Body of pancreas (tissue), 4 donors: ENCODE measurements around the gene UTP20. TPM values are rescaled to one million over a fixed set of nuclear protein-coding genes. Genes with fewer than 3 reads are reported as not detected.

Experiments
- ATAC-seq: fragments of 150-250 bp; one replicate; pipeline ENCODE4 v1.9.1; 2016
- DNase-seq, 4 donors: peaks; one replicate each; pipeline ENCODE4 v3.0.0-alpha.2; 2019
- H3K27ac ChIP-seq, 4 donors: fragments of 200-600 bp; sonication (generic); 1 replicate in 3 of 4; 2 replicates in 1 of 4; pipeline versions ENCODE4 v1.5.1 to v1.6.1; 2016 to 2019; ENCODE audit warnings: mild to moderate bottlenecking in 1 of 4, mixed read lengths in 1 of 4, moderate library complexity in 1 of 4
- H3K27me3 ChIP-seq, 2 donors: fragments of 200-600 bp; sonication (generic); one replicate each; pipeline ENCODE4 v1.6.0; 2016; ENCODE audit warnings: mild to moderate bottlenecking in 1 of 2
- H3K36me3 ChIP-seq, 2 donors: fragments of 200-600 bp; sonication (generic); replicated peaks in 1 of 2; 2 replicates each; pipeline ENCODE4 v1.5.1; 2016; ENCODE audit warnings: low read depth in 2 of 2; ENCODE audit not compliant: insufficient read depth in 1 of 2
- H3K4me1 ChIP-seq: fragments of 200-600 bp; sonication (generic); one replicate; pipeline ENCODE4 v1.6.0; 2016
- H3K4me3 ChIP-seq, 2 donors: fragments of 200-600 bp; sonication (generic); 1 replicate in 1 of 2; 2 replicates in 1 of 2; pipeline ENCODE4 v1.5.1; 2016 to 2019
- H3K9me3 ChIP-seq, 3 donors: fragments of 200-600 bp; sonication (generic); 1 replicate in 2 of 3; 2 replicates in 1 of 3; pipeline ENCODE4 v1.5.1; 2016
- POLR2A ChIP-seq, 3 donors: fragments of 450-650 bp; IDR thresholded peaks; one replicate each; pipeline ENCODE4 v1.6.1; 2016; ENCODE audit warnings: antibody characterized with exemption in 3 of 3, mild to moderate bottlenecking in 2 of 3
- WGBS, 2 donors: methylation state at CpG; one replicate each; pipeline ENCODE4 v1.1.5; 2017; 5-methylcytosine and 5-hydroxymethylcytosine counted together
- intact Hi-C: fragments of 100-400 bp; cut with DNase I; formaldehyde crosslinking; loops from one replicate; pipeline ENCODE4 v1.15.1; 2023
- total RNA-seq, 2 donors: library from RNA; depleted of rRNA; stranded (reverse); fragments of >200 nt; gene quantifications; one replicate each; pipeline ENCODE4 v1.1.0, GENCODE V29; 2016
- TF ChIP-seq, protein P1 (sequence below), 7 experiments: fragments of 450-650 bp in 4 of 7; fragments of 200-600 bp in 3 of 7; sonication (generic) in 3 of 7; IDR thresholded peaks; one replicate each; pipeline ENCODE4 v1.5.1; 2016 to 2019; ENCODE audit warnings: antibody characterized with exemption in 7 of 7

Gene UTP20
- total RNA-seq, 2 donors from 2014 or later = 7.5 to 7.9 TPM

DNA sequence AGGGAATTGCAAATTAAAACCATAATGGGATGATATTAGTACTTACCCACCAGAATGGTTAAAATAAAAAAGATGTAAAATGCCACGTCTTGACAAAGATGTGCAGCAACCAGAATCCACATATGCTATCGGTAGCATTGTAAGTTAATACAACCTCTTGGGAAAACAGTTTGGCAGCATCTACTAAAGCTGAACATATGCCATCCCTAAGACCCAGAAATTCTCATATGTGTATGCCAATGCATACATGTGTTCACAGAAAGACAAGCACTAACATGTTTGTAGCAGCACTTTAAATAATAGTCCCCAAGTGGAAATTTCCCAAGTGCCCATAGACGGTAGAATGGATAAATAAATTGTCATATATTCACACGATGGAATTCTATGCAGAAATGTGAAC lies 41.6 kb upstream of the UTP20 start:
- Histone ChIP-seq H3K36me3 (no peaks in the 10 kb centered on the region), H3K9me3 (no peaks in the 10 kb centered on the region), H3K27ac (no peak overlapping the region), H3K4me1 (no peaks in the 10 kb centered on the region), H3K4me3 (no peak overlapping the region), H3K27me3 (no peaks in the 10 kb centered on the region)
- no peak for ATAC-seq
- intact Hi-C loops = no loop called here
- TF ChIP-seq, protein P1, sequence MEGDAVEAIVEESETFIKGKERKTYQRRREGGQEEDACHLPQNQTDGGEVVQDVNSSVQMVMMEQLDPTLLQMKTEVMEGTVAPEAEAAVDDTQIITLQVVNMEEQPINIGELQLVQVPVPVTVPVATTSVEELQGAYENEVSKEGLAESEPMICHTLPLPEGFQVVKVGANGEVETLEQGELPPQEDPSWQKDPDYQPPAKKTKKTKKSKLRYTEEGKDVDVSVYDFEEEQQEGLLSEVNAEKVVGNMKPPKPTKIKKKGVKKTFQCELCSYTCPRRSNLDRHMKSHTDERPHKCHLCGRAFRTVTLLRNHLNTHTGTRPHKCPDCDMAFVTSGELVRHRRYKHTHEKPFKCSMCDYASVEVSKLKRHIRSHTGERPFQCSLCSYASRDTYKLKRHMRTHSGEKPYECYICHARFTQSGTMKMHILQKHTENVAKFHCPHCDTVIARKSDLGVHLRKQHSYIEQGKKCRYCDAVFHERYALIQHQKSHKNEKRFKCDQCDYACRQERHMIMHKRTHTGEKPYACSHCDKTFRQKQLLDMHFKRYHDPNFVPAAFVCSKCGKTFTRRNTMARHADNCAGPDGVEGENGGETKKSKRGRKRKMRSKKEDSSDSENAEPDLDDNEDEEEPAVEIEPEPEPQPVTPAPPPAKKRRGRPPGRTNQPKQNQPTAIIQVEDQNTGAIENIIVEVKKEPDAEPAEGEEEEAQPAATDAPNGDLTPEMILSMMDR (IDR thresholded peaks at IDR 0.05) = no peak
- TF ChIP-seq POLR2A (IDR thresholded peaks at IDR 0.05) = no peak
- 64 to 73% methylated on average over 4 of the region's 4 CpGs for WGBS, 2 donors
- DNase-seq = no peak

DNA sequence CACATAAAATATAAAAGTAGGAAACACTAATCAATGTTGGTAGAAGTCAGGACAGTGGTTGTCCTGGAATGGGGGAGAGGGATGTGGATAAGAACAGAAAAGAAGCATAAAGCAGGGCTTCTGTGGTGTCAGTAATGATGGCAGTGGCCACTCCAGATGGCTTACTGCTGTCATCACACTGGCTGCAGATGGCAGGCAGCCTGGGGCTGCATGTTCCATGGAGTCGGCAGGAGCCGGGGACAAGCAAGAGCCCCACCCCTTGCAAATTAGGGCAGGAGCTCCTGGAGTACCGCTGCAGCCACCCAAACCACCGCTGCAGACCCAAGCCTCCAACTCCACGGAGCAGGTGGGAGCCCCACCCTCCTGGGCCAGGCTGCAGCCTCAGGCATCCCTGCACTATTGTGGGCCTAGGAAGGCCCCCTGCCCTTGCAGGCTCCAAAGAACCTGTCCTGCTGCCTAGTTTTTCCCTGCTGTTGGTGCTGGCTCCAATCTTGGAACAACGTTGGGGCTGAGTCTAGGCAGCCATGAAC lies 41.0 kb upstream of the UTP20 start:
- Histone ChIP-seq H3K9me3 (no peaks in the 10 kb centered on the region), H3K27me3 (no peaks in the 10 kb centered on the region), H3K27ac (no peak overlapping the region), H3K36me3 (no peaks in the 10 kb centered on the region), H3K4me1 (no peaks in the 10 kb centered on the region), H3K4me3 (no peak overlapping the region)
- DNase-seq = no peak
- 62 to 89% methylated on average over 3 to 5 of the region's 6 CpGs for WGBS, 2 donors
- TF ChIP-seq POLR2A (IDR thresholded peaks at IDR 0.05) = no peak
- ATAC-seq = no peak
- intact Hi-C loops = no loop called here

DNA sequence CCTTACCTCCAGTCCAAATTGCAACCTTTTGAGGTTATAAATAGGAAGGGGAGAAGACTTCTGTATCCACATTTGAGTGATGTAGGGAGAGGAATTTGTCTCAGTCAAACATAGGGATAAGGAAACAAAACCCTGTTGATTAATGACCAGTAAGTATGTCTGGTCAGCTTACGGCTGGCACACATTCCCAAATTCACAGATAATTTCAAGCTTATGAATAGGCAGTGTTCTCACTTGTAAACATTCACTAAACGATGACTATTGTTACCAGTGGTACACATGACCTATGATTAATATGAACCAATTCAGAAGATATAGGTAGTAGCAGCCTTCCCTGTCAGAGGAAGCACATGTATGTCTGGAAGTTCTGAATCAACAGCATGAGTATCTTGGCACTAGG lies 36.8 kb upstream of the UTP20 start:
- intact Hi-C loops = no loop called here
- DNase-seq = no peak
- Histone ChIP-seq H3K36me3 (no peaks in the 10 kb centered on the region), H3K9me3 (no peaks in the 10 kb centered on the region), H3K4me3 (no peak overlapping the region), H3K27ac (peak overlapping the region in 1 of 4 donors; percentile 34), H3K4me1 (no peaks in the 10 kb centered on the region), H3K27me3 (no peaks in the 10 kb centered on the region)
- 25 to 27% methylated on average over 2 of the region's 2 CpGs for WGBS, 2 donors
- peak; percentile 58 for ATAC-seq
- no peak for TF ChIP-seq POLR2A (IDR thresholded peaks at IDR 0.05)
- TF ChIP-seq, protein P1 (IDR thresholded peaks at IDR 0.05) = no peak

DNA sequence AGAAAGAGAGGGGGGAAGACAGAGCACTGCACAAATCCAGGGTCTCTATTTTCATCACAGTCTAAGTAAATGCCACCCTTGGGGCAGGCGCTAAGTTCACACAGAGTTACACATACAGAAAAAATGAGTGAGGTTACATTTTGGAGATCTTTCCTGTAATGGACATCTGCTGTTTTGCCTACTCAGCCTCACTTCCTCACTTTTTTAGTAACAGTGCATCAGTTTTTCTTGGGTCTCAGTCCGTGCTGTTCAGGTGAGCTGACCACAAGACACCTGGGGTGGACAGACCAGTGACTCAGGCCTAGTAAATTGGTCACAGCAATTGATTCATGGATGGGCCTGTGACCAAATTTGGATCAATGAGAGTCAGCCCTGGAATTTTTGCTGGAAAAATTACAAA lies 36.3 kb upstream of the UTP20 start:
- H3K4me3 ChIP-seq = no peak overlapping the region
- H3K27me3 ChIP-seq = no peaks in the 10 kb centered on the region
- intact Hi-C loops = no loop called here
- ATAC-seq (no peak), DNase-seq (no peak)
- H3K4me1 ChIP-seq = no peaks in the 10 kb centered on the region
- no peaks in the 10 kb centered on the region for H3K9me3 ChIP-seq
- 82 to 85% methylated on average over 2 of the region's 2 CpGs for WGBS, 2 donors
- no peaks in the 10 kb centered on the region for H3K36me3 ChIP-seq
- TF ChIP-seq POLR2A (IDR thresholded peaks at IDR 0.05) = no peak
- TF ChIP-seq, protein P1 (IDR thresholded peaks at IDR 0.05) = no peak
- no peak overlapping the region for H3K27ac ChIP-seq

DNA sequence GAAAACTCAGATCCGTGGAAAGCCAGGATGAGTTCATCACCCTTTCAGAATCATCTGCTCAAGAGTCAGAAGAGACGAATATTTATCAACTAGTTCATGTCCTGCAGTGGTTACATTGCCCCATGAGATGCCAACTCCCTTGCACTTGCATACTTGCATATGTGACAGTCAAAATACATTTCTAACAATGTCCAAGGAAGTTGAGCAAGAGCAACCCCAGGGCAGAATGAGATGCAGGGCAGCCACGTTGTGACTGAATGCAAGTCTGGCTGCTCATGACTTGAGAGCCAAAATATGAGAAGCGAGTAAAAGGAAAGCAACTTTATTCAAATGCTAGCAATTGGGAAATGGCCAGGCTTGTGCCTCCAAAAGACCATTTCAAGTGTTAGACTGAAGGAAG lies 23.6 kb upstream of the UTP20 start:
- Histone ChIP-seq H3K36me3 (no peaks in the 10 kb centered on the region), H3K27me3 (no peaks in the 10 kb centered on the region), H3K4me3 (no peak overlapping the region), H3K27ac (no peak overlapping the region), H3K9me3 (no peaks in the 10 kb centered on the region), H3K4me1 (no peaks in the 10 kb centered on the region)
- TF ChIP-seq, protein P1 (IDR thresholded peaks at IDR 0.05) = no peak
- no peak for TF ChIP-seq POLR2A (IDR thresholded peaks at IDR 0.05)
- 55% methylated on average over 4 of the region's 4 CpGs for WGBS, 2 donors
- ATAC-seq = no peak
- intact Hi-C loops = no loop called here
- DNase-seq = no peak
